GM18951 (cell line): ENCODE data around the gene CDC25B.

Source experiments
- POLR2A ChIP-seq: IDR thresholded peaks from 4 replicates; pipeline ENCODE4 v1.6.1; 2011; ENCODE audit warnings: mild to moderate bottlenecking; ENCODE audit not compliant: insufficient read length, insufficient read depth; ENCODE audit errors: extremely low read depth
- in situ Hi-C: fragments of 300-500 bp; cut with MboI; formaldehyde crosslinking; loops from one replicate; pipeline ENCODE4 v1.12.0; 2022; ENCODE audit warnings: low sequenced_read_pairs, mixed read lengths, inconsistent platforms; ENCODE audit not compliant: unreplicated experiment

Gene CDC25B

GRCh38 chr20:3795511-3796468 is at the start of gene CDC25B:
CDC25B (plus strand) TSS chr20:3796310; CDS start chr20:3796532, 222 bp downstream.
- TF ChIP-seq POLR2A, result peak; percentile 70

GRCh38 chr20:3747471-3747870 is 48.6 kb upstream of the CDC25B start:
- no peak for TF ChIP-seq POLR2A
- in situ Hi-C loops, result no loop called here

More at GRCh38 chr20:3795511-3796468, at the start of gene CDC25B:
- in situ Hi-C loops, result no loop called here

GRCh38 chr20:3748073-3748472 is 48.0 kb upstream of the CDC25B start:
- in situ Hi-C loops, result no loop called here
- TF ChIP-seq POLR2A, result no peak

GRCh38 chr20:3749087-3749688 is 46.9 kb upstream of the CDC25B start:
- no peak for TF ChIP-seq POLR2A
- in situ Hi-C loops, result no loop called here

- in situ Hi-C loops, result no loop called here
- TF ChIP-seq POLR2A, result no peak
Observed at GRCh38 chr20:3749689-3750531, 46.2 kb upstream of the CDC25B start.

- in situ Hi-C loops, result no loop called here
- no peak for TF ChIP-seq POLR2A
Observed at GRCh38 chr20:3751305-3751674, 44.8 kb upstream of the CDC25B start.

- in situ Hi-C loops, result no loop called here
- no peak for TF ChIP-seq POLR2A
Observed at GRCh38 chr20:3751675-3752385, 44.3 kb upstream of the CDC25B start.

GRCh38 chr20:3752386-3752759 is 43.7 kb upstream of the CDC25B start:
- in situ Hi-C loops, result no loop called here
- TF ChIP-seq POLR2A, result no peak

GRCh38 chr20:3753098-3753497 is 43.0 kb upstream of the CDC25B start:
- no peak for TF ChIP-seq POLR2A
- in situ Hi-C loops, result no loop called here

- TF ChIP-seq POLR2A, result no peak
- in situ Hi-C loops, result no loop called here
Observed at GRCh38 chr20:3753501-3754275, 42.4 kb upstream of the CDC25B start.

GRCh38 chr20:3754276-3754630 is 41.9 kb upstream of the CDC25B start:
- TF ChIP-seq POLR2A, result no peak
- in situ Hi-C loops, result no loop called here

GRCh38 chr20:3755269-3755668 is 40.8 kb upstream of the CDC25B start:
- no peak for TF ChIP-seq POLR2A
- in situ Hi-C loops, result no loop called here
